ENCODE results near the gene OBSCN.

The OBSCN gene

DNA sequence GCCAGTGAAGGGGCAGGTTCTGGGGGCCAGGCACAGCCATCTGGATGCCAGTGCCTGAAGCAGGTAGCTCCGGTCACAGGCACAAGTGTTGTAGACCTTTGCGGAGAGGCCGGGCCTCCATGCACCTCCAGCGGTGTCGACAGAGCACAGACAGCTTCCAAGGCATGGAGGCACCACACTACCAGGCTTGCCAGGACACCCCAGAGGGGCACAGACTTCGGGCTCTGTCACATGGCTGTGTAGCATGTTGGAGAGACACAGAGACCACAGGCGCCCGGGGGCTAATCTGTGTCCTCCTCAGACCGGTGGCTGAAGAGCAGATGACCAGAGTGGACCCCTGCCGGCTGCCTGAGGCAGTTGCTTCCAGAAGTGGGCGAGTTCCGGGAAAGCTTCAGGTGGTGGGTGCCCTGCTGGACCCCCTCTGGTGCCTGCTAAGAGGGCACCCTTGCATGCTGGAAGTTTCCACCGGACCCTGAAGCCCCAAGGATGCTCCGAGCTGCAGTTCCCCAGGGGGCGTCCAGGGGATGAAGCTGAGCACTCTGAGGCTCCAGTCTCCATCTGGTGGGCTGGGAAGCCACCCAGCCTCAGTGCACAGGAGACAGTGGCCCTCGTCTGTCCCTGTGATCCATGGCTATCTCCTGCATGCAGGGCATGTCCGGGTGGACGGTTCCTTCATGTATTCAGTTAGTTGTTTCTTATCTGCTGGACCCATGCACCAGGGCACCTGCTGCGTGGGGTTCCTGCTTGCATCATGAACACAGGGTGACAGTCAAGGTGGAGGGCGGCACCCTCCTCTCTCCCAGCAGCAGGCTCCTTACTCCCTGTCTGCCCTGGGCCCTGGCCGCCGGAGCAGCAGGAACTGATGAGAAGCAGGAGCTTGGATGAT lies 82.4 kb downstream of the OBSCN start:
- H3K36me3 Mint-ChIP-seq (ENCODE audit: low read depth) = peaks cover 70% of the 10 kb centered on the region
- H3K27ac Mint-ChIP-seq = no peak overlapping the region

DNA sequence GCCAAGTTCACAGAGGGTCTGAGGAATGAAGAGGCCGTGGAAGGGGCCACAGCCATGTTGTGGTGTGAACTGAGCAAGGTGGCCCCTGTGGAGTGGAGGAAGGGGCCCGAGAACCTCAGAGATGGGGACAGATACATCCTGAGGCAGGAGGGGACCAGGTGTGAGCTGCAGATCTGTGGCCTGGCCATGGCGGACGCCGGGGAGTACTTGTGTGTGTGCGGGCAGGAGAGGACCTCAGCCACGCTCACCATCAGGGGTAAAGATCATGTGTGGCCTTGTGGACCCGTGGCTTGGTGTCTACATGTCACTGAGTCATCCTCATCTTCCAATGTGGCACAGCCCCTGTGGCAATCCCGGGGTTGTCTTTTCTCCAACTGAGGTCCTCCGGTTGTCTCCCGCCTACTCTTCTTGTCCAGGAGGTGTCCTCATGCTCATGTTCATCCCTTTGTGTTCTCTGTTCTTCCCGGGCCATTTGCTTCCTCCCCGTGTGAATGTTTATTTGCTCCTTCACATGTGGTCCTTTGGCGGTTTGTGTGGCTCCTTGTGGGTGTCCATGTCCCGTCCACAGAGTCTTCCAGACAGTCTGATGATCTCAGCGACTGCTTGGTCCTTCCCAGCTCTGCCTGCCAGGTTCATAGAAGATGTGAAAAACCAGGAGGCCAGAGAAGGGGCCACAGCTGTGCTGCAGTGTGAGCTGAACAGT lies 84.2 kb downstream of the OBSCN start:
- no peaks in the 10 kb centered on the region for H3K27me3 Mint-ChIP-seq (ENCODE audit: low read depth, poor library complexity)
- H3K4me1 Mint-ChIP-seq = no peaks in the 10 kb centered on the region
- TF ChIP-seq, protein P1, sequence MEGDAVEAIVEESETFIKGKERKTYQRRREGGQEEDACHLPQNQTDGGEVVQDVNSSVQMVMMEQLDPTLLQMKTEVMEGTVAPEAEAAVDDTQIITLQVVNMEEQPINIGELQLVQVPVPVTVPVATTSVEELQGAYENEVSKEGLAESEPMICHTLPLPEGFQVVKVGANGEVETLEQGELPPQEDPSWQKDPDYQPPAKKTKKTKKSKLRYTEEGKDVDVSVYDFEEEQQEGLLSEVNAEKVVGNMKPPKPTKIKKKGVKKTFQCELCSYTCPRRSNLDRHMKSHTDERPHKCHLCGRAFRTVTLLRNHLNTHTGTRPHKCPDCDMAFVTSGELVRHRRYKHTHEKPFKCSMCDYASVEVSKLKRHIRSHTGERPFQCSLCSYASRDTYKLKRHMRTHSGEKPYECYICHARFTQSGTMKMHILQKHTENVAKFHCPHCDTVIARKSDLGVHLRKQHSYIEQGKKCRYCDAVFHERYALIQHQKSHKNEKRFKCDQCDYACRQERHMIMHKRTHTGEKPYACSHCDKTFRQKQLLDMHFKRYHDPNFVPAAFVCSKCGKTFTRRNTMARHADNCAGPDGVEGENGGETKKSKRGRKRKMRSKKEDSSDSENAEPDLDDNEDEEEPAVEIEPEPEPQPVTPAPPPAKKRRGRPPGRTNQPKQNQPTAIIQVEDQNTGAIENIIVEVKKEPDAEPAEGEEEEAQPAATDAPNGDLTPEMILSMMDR (IDR thresholded peaks at IDR 0.05) = no peak
- H3K27ac Mint-ChIP-seq = peak overlapping the region; percentile 18
- H3K36me3 Mint-ChIP-seq (ENCODE audit: low read depth) = peaks cover 81% of the 10 kb centered on the region
- no peak overlapping the region for H3K4me3 Mint-ChIP-seq
- H3K9me3 Mint-ChIP-seq = peaks cover 3% of the 10 kb centered on the region
- no peak for DNase-seq

More for the DNA sequence above, 82.4 kb downstream of the OBSCN start:
- Mint-ChIP-seq H3K9me3 (no peaks in the 10 kb centered on the region), H3K4me1 (peaks cover 4% of the 10 kb centered on the region), H3K4me3 (no peak overlapping the region), H3K27me3 (ENCODE audit: low read depth, poor library complexity) (no peaks in the 10 kb centered on the region)
- DNase-seq = no peak
- TF ChIP-seq, protein P1 (IDR thresholded peaks at IDR 0.05) = no peak

DNA sequence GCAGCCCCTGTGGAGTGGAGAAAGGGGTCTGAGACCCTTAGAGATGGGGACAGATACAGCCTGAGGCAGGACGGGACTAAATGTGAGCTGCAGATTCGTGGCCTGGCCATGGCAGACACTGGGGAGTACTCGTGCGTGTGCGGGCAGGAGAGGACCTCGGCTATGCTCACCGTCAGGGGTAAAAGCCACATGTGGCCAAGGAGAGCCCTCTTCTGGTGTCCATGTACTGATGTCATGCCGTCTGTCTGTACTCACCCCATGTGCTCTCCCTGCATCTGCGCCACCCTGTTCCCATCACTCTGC lies 84.7 kb downstream of the OBSCN start:
- H3K27ac Mint-ChIP-seq = peak overlapping the region; percentile 18
- H3K27me3 Mint-ChIP-seq (ENCODE audit: low read depth, poor library complexity) = no peaks in the 10 kb centered on the region

DNA sequence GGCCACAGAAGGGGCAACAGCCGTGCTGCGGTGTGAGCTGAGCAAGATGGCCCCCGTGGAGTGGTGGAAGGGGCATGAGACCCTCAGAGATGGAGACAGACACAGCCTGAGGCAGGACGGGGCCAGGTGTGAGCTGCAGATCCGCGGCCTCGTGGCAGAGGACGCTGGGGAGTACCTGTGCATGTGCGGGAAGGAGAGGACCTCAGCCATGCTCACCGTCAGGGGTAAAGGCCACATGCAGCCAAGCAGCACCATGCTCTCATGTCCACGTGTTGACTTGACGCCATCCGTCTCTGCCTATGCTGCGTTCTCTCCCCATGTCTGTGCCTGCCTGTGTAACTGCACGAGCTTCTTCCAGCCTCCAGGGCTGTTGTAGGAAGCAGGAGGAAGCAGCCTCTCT lies 85.5 kb downstream of the OBSCN start:
- peaks cover 83% of the 10 kb centered on the region for H3K36me3 Mint-ChIP-seq (ENCODE audit: low read depth)
- no peak overlapping the region for H3K4me3 Mint-ChIP-seq

More for the DNA sequence above, 84.7 kb downstream of the OBSCN start:
- no peak for DNase-seq
- TF ChIP-seq, protein P1 (IDR thresholded peaks at IDR 0.05) = no peak
- Mint-ChIP-seq H3K4me1 (no peaks in the 10 kb centered on the region), H3K4me3 (no peak overlapping the region), H3K9me3 (peaks cover 8% of the 10 kb centered on the region), H3K36me3 (ENCODE audit: low read depth) (peaks cover 82% of the 10 kb centered on the region)

DNA sequence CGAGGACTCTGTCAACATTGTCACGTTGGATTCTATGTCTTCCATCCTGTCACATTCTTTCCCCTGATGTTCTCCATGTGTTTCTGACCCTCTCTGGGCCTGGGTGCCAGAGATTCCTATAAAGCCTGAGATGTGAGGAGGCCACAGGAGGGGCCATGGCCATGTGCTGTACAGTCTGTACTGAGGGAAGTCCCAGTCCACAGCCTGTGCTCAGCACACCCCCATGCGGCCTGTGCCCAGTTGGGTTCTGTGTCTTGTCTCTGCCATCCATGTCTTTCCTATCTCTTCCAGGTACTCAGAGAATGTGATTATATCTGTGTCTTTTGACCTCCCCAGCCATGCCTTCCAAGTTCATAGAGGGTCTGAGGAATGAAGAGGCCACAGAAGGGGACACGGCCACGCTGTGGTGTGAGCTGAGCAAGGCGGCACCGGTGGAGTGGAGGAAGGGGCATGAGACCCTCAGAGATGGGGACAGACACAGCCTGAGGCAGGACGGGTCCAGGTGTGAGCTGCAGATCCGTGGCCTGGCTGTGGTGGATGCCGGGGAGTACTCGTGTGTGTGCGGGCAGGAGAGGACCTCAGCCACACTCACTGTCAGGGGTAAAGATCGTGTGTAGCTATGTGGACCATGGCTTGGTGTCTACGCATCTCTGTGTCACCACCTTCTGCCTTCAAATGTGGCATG lies 86.1 kb downstream of the OBSCN start:
- H3K27me3 Mint-ChIP-seq (ENCODE audit: low read depth, poor library complexity) = peaks cover 3% of the 10 kb centered on the region
- TF ChIP-seq, protein P1 (IDR thresholded peaks at IDR 0.05) = no peak
- H3K4me3 Mint-ChIP-seq = no peak overlapping the region
- H3K9me3 Mint-ChIP-seq = peaks cover 22% of the 10 kb centered on the region
- no peak for DNase-seq
- peaks cover 83% of the 10 kb centered on the region for H3K36me3 Mint-ChIP-seq (ENCODE audit: low read depth)
- H3K4me1 Mint-ChIP-seq = no peaks in the 10 kb centered on the region
- peak overlapping the region; percentile 50 for H3K27ac Mint-ChIP-seq

More for the DNA sequence above, 85.5 kb downstream of the OBSCN start:
- no peak for DNase-seq
- TF ChIP-seq, protein P1 (IDR thresholded peaks at IDR 0.05) = no peak
- peaks cover 3% of the 10 kb centered on the region for H3K27me3 Mint-ChIP-seq (ENCODE audit: low read depth, poor library complexity)
- no peaks in the 10 kb centered on the region for H3K4me1 Mint-ChIP-seq
- H3K27ac Mint-ChIP-seq = peak overlapping the region; percentile 50
- peaks cover 16% of the 10 kb centered on the region for H3K9me3 Mint-ChIP-seq
